GM18502 (cell line): ENCODE results near the gene TICRR.
"Not testable (repeated sequence)": the region's sequence is repeated elsewhere in the genome, so short reads cannot be mapped to it uniquely, and the experiment has no call there.

Experiments
- ATAC-seq: cut with Tn5 transposase; IDR thresholded peaks from one replicate; pipeline ENCODE4 v1.9.1; 2021; ENCODE audit warnings: mild to moderate bottlenecking; ENCODE audit not compliant: unreplicated experiment, poor library complexity

Gene TICRR

GRCh38 chr15:89559769-89560264, 15.5 kb upstream of the TICRR start:
- ATAC-seq, result no peak

- ATAC-seq, result no peak
Measured at GRCh38 chr15:89566181-89566580, 9.1 kb upstream of the TICRR start.

GRCh38 chr15:89566621-89567294, 8.5 kb upstream of the TICRR start:
- ATAC-seq, result no peak

- no peak for ATAC-seq
Measured at GRCh38 chr15:89569090-89569745, 6.1 kb upstream of the TICRR start.

GRCh38 chr15:89575656-89576416, 567 bp downstream of the TICRR start:
- ATAC-seq, result peak; percentile 24

- no peak for ATAC-seq
Measured at GRCh38 chr15:89576417-89576773, 1.1 kb downstream of the TICRR start.

GRCh38 chr15:89577776-89578115, 2.5 kb downstream of the TICRR start:
- ATAC-seq, result no peak

GRCh38 chr15:89578146-89578545, 2.9 kb downstream of the TICRR start:
- ATAC-seq, result no peak

GRCh38 chr15:89580747-89581146, 5.5 kb downstream of the TICRR start:
- ATAC-seq, result not testable (repeated sequence)

- no peak for ATAC-seq
Measured at GRCh38 chr15:89586651-89587050, 11.4 kb downstream of the TICRR start.

- ATAC-seq, result no peak
Measured at GRCh38 chr15:89587955-89588354, 12.7 kb downstream of the TICRR start.

GRCh38 chr15:89591834-89592233, 16.6 kb downstream of the TICRR start:
- no peak for ATAC-seq

GRCh38 chr15:89593018-89593417, 17.7 kb downstream of the TICRR start:
- no peak for ATAC-seq

- ATAC-seq, result no peak
Measured at GRCh38 chr15:89599021-89599420, 23.8 kb downstream of the TICRR start.

GRCh38 chr15:89611317-89611716, 36.0 kb downstream of the TICRR start:
- no peak for ATAC-seq

GRCh38 chr15:89613031-89613430, 37.8 kb downstream of the TICRR start:
- no peak for ATAC-seq

GRCh38 chr15:89614164-89614563, 38.9 kb downstream of the TICRR start:
- no peak for ATAC-seq

GRCh38 chr15:89615135-89615534, 39.9 kb downstream of the TICRR start:
- no peak for ATAC-seq

- ATAC-seq, result no peak
Measured at GRCh38 chr15:89616228-89616627, 41.0 kb downstream of the TICRR start.

GRCh38 chr15:89621547-89621946, 46.3 kb downstream of the TICRR start:
- no peak for ATAC-seq

GRCh38 chr15:89623165-89623564, 47.9 kb downstream of the TICRR start:
- ATAC-seq, result no peak
